Astrocyte of the spinal cord (primary cell): ENCODE results near the gene UTS2R.

Source experiments
- DNase-seq: peaks from one replicate; pipeline ENCODE4 v3.0.0; 2011; ENCODE audit warnings: low read depth, low spot score
- H3K4me3 ChIP-seq: 2 replicates; pipeline ENCODE4 v1.5.1; 2011; ENCODE audit warnings: low read depth, mild to moderate bottlenecking, low read length, moderate library complexity
- in situ Hi-C: cut with HindIII; loops from 2 replicates; pipeline ENCODE4 v1.10.0; 2017; ENCODE audit warnings: low sequenced_read_pairs
- TF ChIP-seq, protein P1 (sequence below): IDR thresholded peaks from 2 replicates; pipeline ENCODE4 v1.5.1; 2012; ENCODE audit warnings: low read depth, mild to moderate bottlenecking, low read length, inconsistent platforms

The UTS2R gene

DNA sequence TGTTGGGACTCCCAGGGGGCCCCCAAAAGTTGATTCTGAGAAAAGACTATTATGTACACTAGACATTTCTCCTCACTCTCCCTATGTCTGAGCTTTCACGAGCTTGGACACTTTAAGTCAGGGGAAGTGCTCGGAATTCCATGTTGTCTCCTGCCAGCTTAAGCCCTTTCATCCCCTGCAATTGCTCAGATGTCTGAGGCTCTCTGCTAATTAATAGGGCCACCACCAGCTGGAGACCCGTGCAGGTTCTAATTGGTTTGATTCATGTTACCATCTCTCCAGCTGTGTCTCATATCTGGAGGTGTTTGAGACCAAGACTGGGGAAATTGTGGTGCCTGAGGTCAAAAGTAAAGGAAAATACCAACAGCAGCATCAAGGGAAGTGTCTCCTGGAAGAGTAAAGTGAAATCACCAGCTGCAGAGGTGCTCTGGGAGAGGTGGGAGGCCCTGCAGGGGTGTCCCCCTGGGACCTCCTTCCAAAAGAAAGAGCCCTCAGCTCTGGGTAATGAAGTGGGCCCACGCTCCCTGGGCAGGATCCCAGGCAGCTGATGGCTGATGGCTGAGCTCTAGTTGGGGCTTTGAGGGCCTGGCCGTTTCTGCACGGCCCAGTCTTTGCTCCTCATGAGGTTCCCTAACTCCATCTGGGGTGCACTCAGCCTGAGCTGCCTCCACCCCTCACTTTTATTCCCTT lies 5.8 kb upstream of the UTS2R start:
- TF ChIP-seq, protein P1, sequence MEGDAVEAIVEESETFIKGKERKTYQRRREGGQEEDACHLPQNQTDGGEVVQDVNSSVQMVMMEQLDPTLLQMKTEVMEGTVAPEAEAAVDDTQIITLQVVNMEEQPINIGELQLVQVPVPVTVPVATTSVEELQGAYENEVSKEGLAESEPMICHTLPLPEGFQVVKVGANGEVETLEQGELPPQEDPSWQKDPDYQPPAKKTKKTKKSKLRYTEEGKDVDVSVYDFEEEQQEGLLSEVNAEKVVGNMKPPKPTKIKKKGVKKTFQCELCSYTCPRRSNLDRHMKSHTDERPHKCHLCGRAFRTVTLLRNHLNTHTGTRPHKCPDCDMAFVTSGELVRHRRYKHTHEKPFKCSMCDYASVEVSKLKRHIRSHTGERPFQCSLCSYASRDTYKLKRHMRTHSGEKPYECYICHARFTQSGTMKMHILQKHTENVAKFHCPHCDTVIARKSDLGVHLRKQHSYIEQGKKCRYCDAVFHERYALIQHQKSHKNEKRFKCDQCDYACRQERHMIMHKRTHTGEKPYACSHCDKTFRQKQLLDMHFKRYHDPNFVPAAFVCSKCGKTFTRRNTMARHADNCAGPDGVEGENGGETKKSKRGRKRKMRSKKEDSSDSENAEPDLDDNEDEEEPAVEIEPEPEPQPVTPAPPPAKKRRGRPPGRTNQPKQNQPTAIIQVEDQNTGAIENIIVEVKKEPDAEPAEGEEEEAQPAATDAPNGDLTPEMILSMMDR: no peak
- in situ Hi-C loops: no loop called here
- DNase-seq: no peak

DNA sequence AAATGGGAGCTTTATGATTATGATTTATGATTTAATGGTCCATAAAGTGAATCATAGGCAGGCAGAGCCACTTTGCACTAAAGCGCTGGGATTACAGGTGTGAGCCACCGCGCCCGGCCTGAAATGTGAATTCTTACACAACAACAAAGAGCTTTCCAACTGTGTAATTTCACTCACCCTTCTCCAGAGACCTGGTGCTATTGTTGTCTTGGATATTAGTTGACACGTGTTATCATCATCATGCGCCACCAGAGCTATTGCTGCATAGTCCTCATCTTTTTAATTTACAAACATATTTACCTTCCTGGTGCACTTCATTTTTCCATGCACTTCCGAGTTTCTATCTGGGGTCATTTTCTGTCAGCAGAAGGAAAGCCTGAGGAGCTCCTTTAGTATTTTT lies 4.8 kb upstream of the UTS2R start:
- no peak for DNase-seq
- in situ Hi-C loops: no loop called here
- TF ChIP-seq, protein P1: no peak
- H3K4me3 ChIP-seq: no peak overlapping the region

More for the DNA sequence above, 5.8 kb upstream of the UTS2R start:
- H3K4me3 ChIP-seq: no peak overlapping the region

DNA sequence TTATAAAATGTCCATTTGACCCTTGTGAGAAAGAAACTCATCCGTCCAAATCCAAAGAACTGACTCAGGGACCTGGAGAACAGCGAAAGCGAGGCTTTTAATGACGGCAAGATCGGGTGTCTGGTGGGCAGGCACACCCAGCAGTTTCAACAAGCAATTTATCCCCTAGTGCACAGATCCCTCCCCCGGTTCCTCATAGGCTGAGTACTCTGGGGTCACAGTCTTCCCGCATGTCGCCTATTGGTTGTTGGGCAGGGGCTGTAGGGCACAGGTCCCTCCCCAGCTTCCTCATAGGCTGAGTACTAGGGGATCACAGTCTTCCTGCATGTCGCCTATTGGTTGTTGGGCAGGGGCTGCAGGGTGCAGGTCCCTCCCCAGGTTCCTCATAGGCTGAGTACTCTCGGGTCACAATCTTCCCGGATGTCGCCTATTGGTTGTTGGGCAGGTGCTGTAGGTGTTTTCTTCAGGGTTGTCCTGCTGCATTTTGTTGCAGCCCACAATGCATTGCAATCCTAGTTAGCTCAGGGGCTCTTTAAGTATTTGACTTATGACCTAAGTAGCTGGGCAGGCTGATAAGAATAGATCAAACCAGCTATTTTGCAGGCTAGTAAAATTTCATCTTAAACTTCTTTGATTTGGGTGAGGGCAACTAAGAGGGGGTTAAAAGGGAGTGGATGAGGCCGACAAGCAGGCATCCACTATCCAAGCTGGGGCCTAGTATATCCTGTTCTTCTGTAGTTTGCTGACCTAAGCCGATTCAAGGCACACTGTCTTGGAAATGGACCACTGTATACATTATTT lies 3.6 kb upstream of the UTS2R start:
- DNase-seq: no peak
- TF ChIP-seq, protein P1: no peak
- in situ Hi-C loops: no loop called here
- H3K4me3 ChIP-seq: no peak overlapping the region

DNA sequence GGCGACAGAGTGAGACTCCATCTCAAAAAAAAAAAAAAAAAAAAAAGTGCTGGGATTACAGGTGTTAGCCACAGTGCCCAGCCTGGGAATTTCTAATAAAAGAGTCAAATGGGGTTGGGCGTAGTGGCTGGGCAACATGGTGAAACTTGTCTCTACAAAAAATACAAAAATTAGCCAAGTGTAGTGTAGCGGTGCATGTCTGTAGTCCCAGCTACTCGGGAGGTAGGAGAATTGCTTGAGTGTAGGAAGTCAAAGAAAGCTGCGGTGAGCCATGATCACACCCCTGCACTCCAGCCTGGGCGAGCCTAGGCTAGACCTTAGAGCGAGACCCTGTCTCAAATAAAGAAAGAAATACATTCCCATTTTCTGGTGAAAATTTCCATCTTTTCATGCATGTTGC lies 2.4 kb upstream of the UTS2R start:
- no peak for DNase-seq
- TF ChIP-seq, protein P1: no peak
- in situ Hi-C loops: no loop called here
- H3K4me3 ChIP-seq: no peak overlapping the region

DNA sequence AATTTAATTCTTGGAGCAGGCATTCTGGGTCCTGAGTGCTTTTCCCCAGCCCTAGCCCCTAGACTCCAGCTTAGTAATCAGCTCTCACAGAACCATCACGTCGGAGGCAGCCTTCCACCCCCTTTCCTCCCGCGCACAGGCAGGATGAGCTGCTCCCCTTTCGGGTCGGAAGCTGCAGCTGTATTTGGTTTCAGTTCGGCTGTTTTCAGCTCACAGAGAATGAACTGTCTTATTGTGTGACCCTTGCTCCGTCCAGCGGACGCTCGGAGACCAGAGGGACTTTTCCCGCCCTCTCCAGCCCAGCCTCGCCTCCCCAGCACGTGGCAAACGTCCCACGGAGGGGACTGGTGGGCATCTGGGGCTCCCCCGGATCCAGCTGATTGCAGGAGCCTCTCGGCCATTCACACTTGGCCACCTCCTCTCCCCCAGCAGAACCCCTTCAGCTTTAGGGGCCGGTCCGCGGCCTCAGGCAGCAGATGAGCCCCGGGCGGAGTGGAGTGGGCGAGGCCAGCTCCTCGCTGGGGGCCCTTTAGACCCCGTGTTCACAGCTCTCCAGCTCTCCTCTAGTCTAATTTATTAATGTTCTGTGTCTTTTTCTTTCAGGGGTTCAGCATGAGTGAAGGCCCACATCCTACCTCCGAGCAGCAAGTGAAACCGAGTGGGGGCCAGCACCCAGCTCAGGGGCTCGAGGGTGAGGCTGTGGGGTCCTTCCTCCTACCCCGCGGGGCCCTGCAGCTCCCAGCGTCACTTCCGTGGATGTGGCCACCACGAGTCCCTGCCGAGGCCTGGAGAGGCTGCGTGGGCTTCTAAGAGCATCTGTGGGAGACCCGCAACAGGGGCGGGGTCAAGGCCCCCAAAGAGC lies 863 bp upstream of the UTS2R start:
- no peak for DNase-seq
- TF ChIP-seq, protein P1: no peak
- no peak overlapping the region for H3K4me3 ChIP-seq
- in situ Hi-C loops: no loop called here
